Ovary (tissue), 9 donors: ENCODE results near the gene FOXN4. TPM values are rescaled to one million over a fixed set of nuclear protein-coding genes. Genes with fewer than 3 reads are reported as not detected.
A peak's percentile ranks its signal among the peaks of the same experiment; 100 is the strongest.

Source experiments
- DNase-seq, 5 donors: peaks; one replicate each; pipeline ENCODE4 v3.0.0-alpha.2; 2019 to 2020
- H3K27ac ChIP-seq, 2 donors: fragments of 200-600 bp; one replicate each; pipeline versions ENCODE4 v1.5.1 to v1.8.0; 2019 to 2022
- H3K27me3 ChIP-seq: fragments of 200-600 bp; one replicate; pipeline ENCODE4 v1.8.0; 2022
- H3K36me3 ChIP-seq: fragments of 200-600 bp; sonication (generic); one replicate; pipeline ENCODE4 v1.5.1; 2019
- H3K4me1 ChIP-seq: one replicate; pipeline ENCODE4 v1.8.1; 2013; ENCODE audit warnings: mild to moderate bottlenecking, moderate library complexity; ENCODE audit not compliant: insufficient read depth
- H3K4me3 ChIP-seq: fragments of 200-600 bp; sonication (generic); one replicate; pipeline ENCODE4 v1.5.1; 2017
- H3K9me3 ChIP-seq, 2 donors: fragments of 200-600 bp in 1 of 2; sonication (generic) in 1 of 2; one replicate each; pipeline versions ENCODE4 v1.5.1 to v1.8.1; 2013 to 2019; ENCODE audit warnings: mild to moderate bottlenecking in 1 of 2, moderate library complexity in 1 of 2
- EP300 ChIP-seq: sonication (generic); formaldehyde crosslinking; IDR thresholded peaks from one replicate; pipeline ENCODE4 v1.6.1; 2017; ENCODE audit warnings: antibody characterized with exemption
- POLR2A ChIP-seq: fragments of 450-650 bp; IDR thresholded peaks from one replicate; pipeline ENCODE4 v1.6.1; 2017; ENCODE audit warnings: antibody characterized with exemption, mild to moderate bottlenecking, moderate library complexity
- WGBS, 3 donors: extraction: QIAGEN DNeasy Blood & Tissue Kit in 1 of 3; methylation state at CpG; one replicate each; pipeline versions ENCODE4 v1.1.5 to v1.1.7; 2013 to 2017; 5-methylcytosine and 5-hydroxymethylcytosine counted together
- intact Hi-C, 4 donors: fragments of 100-400 bp; cut with DNase I; formaldehyde crosslinking; loops; one replicate each; pipeline versions ENCODE4 v1.11.0 to v1.15.1; 2022 to 2023
- polyA plus RNA-seq, 2 donors: library from polyadenylated mRNA; stranded (reverse); fragments of 200-250 nt in 1 of 2; fragments of 350-450 nt in 1 of 2; fragmentation: Illumina TruSeq in 1 of 2; extraction: RNeasy Lipid Tissue Mini Kit (QIAGEN cat#74804) in 1 of 2; gene quantifications; one replicate each; pipeline ENCODE4 v1.2.3, GENCODE V29; 2013 to 2014
- total RNA-seq, 7 donors: library from RNA; depleted of rRNA in 2 of 7; stranded (reverse); fragments of >200 nt in 2 of 7; fragmentation: NEBNext Ultra II Directional in 3 of 7; extraction: Animal tissue kit (Norgen Biotek cat#: 25700) in 3 of 7; gene quantifications; one replicate each; pipeline versions ENCODE4 v1.1.0 to v1.2.4, GENCODE V29; 2016 to 2023
- TF ChIP-seq, protein P1 (sequence below), 3 donors: fragments of 450-650 bp in 2 of 3; fragments of 200-600 bp in 1 of 3; IDR thresholded peaks; one replicate each; pipeline versions ENCODE4 v1.5.1 to v1.8.0; 2016 to 2022; ENCODE audit warnings: antibody characterized with exemption in 3 of 3, mild to moderate bottlenecking in 1 of 3
- donor health status: DM: no; HTN: no; CAD: no; lungs with moderate emphysema.
- donor health status: DM: no; HTN: no; CAD: no.
- donor health status: Bipolar disorder and iron deficiency.
- donor health status: DM: yes; HTN: yes; CAD: no.
- donor health status: DM: no; HTN: no; CAD: no.
- donor health status: DM: yes; HTN: yes; CAD: no.

The FOXN4 gene
- total and polyA plus RNA-seq, 9 donors: 0.05 to 0.80 (median 0.20) TPM; not detected in 6

DNA sequence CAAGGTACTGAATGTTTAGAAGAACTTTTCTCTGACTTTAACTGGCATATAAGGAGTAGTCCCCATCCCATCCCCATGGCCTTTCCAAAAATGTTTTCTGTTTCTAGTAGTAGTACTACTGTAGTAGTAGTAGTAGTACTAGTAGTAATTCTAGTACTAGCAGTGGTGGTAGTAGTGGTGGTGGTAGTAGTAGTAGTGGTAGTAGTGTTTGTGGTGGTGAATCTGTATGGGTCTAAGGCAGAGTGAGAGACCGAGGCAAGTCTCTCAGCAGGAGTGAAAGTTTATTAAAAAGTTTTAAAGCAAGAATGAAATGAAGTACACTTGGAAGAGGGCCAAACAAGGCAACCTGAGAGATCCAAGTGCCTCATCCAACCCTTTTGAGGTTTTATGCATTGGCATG, 58.6 kb downstream of the FOXN4 start:
- 84 to 89% (median 86%) methylated on average over 1 of the region's 1 CpG for WGBS, 3 donors
- Histone ChIP-seq H3K9me3 (peaks cover 0 to 4% of the 10 kb centered on the region in 2 donors), H3K36me3 (no peaks in the 10 kb centered on the region), H3K4me1 (no peaks in the 10 kb centered on the region), H3K27ac (no peak overlapping the region), H3K27me3 (no peaks in the 10 kb centered on the region), H3K4me3 (no peak overlapping the region)
- DNase-seq: no peak
- intact Hi-C loops: no loop called here
- TF ChIP-seq POLR2A (no peak), EP300 (no peak)
- TF ChIP-seq, protein P1, sequence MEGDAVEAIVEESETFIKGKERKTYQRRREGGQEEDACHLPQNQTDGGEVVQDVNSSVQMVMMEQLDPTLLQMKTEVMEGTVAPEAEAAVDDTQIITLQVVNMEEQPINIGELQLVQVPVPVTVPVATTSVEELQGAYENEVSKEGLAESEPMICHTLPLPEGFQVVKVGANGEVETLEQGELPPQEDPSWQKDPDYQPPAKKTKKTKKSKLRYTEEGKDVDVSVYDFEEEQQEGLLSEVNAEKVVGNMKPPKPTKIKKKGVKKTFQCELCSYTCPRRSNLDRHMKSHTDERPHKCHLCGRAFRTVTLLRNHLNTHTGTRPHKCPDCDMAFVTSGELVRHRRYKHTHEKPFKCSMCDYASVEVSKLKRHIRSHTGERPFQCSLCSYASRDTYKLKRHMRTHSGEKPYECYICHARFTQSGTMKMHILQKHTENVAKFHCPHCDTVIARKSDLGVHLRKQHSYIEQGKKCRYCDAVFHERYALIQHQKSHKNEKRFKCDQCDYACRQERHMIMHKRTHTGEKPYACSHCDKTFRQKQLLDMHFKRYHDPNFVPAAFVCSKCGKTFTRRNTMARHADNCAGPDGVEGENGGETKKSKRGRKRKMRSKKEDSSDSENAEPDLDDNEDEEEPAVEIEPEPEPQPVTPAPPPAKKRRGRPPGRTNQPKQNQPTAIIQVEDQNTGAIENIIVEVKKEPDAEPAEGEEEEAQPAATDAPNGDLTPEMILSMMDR (IDR thresholded peaks at IDR 0.05): no peak

DNA sequence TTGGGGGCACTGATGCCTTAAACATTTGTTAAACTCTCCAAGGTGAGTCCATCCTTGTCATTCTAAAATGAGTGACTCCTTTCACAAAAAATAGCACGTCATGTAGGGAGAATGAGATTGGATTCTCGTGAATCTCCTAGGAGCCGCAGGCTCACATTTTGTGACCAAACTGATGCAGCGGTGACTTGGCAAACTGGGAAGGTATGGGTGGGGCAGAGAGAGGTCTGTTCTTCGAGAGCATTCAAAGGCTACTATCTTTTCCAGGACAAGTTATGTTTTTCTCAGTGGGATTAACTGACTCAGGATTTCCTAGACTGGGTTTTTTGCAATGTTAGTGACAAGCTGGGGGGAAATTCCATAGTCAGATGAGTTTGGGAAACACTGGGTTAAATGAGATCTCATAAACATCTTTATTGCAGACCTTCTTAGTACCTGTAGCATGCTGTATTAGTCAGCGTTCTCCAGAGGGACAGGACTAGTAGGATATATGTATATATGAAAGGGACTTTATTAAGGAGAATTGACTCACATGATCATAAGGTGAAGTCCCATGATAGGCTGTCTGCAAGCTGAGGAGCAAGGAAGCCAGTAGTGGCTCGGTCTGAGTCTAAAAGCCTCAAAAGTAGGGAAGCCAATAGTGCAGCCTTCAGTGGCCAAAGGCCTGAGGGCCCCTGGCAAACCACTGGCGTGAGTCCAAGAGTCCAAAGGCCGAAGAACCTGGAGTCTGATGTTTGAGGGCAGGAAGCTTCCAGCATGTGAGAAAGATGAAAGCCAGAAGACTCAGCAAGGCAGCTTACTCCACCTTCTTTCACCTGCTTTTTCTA, 61.0 kb downstream of the FOXN4 start:
- Histone ChIP-seq H3K36me3 (no peaks in the 10 kb centered on the region), H3K9me3 (no peaks in the 10 kb centered on the region), H3K4me1 (no peaks in the 10 kb centered on the region), H3K4me3 (no peak overlapping the region), H3K27me3 (no peaks in the 10 kb centered on the region), H3K27ac (no peak overlapping the region)
- WGBS, 3 donors: 82 to 83% (median 82%) methylated on average over 9 of the region's 9 CpGs
- TF ChIP-seq, protein P1 (IDR thresholded peaks at IDR 0.05): no peak
- TF ChIP-seq POLR2A: no peak
- no peak for TF ChIP-seq EP300
- intact Hi-C loops: no loop called here
- peak in 1 of 5 donors; percentile 31 for DNase-seq

DNA sequence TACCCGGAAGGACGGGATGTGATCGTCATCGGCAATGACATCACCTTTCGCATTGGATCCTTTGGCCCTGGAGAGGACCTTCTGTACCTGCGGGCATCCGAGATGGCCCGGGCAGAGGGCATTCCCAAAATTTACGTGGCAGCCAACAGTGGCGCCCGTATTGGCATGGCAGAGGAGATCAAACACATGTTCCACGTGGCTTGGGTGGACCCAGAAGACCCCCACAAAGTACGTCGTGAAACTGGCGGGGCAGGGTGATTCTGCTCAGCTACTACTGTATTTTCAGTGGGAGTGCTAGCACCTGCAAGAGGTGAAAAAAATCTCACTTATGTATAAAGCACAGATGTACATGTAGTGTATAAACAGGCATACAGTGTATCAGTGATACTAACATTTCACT, 62.9 kb downstream of the FOXN4 start:
- H3K9me3 ChIP-seq: no peaks in the 10 kb centered on the region
- intact Hi-C loops: no loop called here
- no peaks in the 10 kb centered on the region for H3K27me3 ChIP-seq
- 92 to 95% (median 93%) methylated on average over 15 of the region's 15 CpGs for WGBS, 3 donors
- no peak overlapping the region for H3K4me3 ChIP-seq
- no peak overlapping the region for H3K27ac ChIP-seq
- H3K4me1 ChIP-seq: no peaks in the 10 kb centered on the region
- no peaks in the 10 kb centered on the region for H3K36me3 ChIP-seq
- TF ChIP-seq, protein P1 (IDR thresholded peaks at IDR 0.05): no peak
- TF ChIP-seq POLR2A: no peak
- TF ChIP-seq EP300: no peak
- peak in 1 of 5 donors; percentile 18 for DNase-seq

DNA sequence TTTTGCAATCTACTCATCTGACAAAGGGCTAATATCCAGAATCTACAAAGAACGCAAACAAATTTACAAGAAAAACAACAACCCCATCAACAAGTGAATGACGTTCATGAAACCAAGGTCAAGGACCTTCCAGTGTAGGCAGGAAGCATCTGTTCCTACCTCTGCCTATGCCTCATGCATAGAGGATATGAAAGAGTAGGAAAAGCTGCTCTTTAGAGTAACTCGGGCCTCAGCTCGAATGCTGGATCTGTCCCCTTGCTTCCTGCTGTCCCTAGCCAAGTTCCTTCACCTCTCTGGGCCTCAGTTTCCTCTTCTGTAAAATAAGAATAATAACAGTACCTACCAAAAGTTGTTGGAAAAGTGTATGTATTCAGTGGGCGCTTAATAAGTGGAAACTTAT, 65.0 kb downstream of the FOXN4 start:
- DNase-seq: no peak
- Histone ChIP-seq H3K27me3 (no peaks in the 10 kb centered on the region), H3K4me3 (no peak overlapping the region), H3K9me3 (no peaks in the 10 kb centered on the region), H3K36me3 (no peaks in the 10 kb centered on the region), H3K27ac (no peak overlapping the region), H3K4me1 (no peaks in the 10 kb centered on the region)
- intact Hi-C loops: no loop called here
- 69 to 80% (median 74%) methylated on average over 5 of the region's 5 CpGs for WGBS, 3 donors
- no peak for TF ChIP-seq POLR2A
- TF ChIP-seq, protein P1 (IDR thresholded peaks at IDR 0.05): no peak
- TF ChIP-seq EP300: no peak
